Kidney capillary endothelial cell (primary cell): Measurements from ENCODE around the gene RNF212.
"Not testable (repeated sequence)": the region's sequence is repeated elsewhere in the genome, so short reads cannot be mapped to it uniquely, and the experiment has no call there.

Experiments
- DNase-seq: peaks from one replicate; pipeline ENCODE4 v3.0.0-alpha.2; 2018; ENCODE audit warnings: low spot score

RNF212 gene

DNA sequence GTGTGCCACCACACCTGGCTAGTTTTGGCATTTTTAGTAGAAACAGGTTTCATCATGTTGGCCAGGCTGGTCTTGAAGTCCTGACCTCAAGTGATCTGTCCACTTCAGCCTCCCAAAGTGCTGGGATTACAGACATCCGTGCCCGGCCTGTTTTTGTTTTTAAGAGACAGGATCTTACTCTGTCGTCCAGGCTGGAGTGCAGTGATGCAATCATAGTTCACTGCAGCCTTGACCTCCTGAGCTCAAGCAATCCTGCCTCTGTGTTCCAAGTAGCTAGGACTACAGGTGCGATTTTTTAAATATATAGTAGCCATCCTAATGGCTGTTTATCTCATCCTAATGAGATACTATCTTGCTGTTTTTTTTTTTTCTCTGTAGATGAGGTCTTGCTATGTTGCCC lies 47.6 kb downstream of the RNF212 start:
- no peak for DNase-seq

DNA sequence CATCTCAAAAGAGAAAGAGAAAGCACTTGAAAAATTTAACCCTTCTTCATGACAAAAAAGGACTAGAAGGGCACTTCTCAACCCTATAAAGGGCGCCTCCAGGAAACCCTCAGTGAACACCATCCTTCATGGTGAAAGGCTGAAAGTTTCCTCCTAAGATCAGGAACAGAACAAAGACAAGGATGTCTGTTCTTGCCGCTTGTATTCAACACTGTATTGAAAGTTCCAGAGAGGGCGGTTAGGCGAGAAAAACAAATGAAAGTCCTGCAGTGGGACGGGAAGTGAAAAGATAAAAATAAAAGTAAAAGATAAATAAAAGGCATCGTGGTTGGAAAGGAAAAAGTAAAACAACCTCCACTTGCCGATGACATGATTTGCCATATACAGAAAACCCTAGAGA lies 50.9 kb downstream of the RNF212 start:
- DNase-seq: no peak

DNA sequence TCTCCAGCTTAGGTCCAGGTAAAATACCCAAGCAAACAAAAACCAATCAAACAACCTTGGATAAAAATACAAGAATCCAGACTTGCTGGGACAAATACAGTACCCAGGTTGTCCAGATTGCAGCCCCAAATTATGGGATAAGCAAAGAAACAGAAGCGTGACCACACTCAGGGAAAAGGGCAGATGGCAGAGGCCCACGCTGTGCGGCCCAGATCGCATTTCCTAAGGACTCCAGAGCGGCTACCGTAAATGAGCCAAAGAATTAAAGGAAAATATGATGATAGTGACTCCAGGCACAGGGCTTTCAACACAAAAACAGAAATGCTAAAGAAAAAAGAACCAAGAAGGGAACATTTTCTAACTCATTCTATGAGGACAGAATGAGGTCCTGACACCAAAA lies 51.6 kb downstream of the RNF212 start:
- DNase-seq: no peak

DNA sequence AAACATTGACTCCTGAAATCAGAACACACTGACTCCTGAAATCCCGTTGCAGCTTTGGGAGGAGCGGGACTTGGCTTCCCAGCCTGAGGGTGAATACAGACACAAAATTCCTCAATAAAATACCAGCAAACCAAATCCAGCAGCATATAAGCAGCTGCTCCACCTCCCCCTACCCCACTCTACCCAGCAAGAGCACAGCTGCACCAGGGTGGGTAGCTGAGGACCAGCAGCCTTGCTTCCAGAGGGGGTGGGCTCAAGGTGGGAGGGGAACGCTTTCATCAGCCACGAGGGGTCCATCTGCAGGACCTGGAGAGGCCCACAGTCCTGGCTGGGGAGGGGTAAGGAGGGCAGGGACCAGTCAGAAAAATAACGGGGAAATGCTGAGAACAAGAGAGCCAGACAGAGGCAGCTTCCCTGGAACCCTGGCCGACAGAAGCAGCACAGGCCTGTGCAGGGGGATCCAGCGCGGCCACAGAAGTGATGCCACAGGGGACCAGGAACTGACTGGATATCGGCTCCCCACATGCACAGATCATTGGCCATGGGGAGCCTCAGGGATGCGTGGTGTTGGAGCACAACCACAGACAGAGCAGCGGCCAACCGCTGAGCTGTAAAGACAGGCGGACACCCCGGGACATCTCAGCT lies 52.2 kb downstream of the RNF212 start:
- DNase-seq: no peak

DNA sequence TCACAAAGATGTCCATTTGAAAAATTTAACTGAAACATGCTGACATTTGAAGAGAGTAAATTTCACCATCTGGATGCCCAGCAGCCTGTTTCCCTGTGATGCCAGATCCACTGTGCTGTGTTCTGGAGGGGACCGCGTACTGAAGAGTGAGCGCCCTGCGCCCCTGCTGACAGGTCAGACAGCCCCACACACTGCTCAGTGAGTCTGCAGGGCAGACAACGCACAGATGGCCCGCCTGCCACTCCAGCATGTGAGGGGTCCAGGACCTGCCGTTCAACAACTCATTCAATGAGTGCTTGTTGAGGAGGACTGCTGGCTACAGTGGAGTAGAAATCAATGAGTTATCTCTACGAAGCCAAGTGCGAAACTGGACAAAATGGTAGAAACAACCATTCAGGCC lies 52.7 kb downstream of the RNF212 start:
- no peak for DNase-seq

DNA sequence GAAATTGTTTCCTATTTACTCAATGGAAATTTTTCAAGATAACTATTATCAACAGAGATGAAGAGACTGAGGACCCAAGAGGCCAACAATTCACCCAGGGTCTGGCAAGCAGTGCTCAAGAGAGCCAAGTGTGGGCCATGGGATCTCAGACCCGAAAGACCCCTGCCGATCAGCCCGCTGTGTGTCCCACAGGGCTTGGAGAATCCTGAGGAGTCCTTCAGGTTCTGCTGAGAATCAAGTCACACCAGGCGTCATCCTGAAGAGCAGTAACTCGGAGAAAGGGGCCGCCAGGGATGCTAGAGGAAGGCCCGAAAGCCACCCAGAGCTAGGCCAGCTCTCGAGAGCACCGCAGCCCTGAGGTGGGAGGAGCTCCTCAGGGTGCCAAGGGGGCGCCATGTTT lies 53.2 kb downstream of the RNF212 start:
- DNase-seq: no peak

DNA sequence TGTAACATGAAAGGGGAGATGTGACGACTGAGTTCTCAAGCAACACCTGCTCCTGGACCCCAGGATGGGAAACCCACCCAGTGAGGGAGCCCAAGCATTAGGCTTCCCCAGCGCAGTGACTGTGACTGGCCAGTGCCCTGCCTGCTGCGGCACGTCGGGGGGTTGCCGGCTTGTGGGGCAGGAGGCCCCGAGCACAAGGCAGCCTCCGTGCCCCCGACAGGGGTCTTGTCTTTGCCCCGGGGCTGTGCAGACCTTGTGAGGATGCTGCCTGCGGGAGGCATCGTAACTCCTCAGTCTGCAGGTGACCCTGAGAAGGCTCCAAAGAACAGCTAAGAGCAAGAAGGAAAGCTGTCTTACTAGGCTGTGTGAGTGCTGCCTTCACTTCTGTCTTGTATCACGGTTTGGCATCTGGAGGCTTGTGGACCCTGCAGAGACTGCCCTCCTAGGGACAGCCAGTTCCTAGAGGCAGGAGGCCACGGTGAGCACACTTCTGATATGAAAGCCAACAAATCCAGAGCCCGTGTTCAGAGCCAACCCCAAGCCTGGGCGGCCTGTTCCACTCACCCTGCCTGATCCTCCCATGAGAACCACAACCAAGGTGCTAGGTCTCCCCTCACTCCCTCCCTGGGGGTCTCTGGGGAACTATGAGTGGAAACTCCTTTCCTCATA lies 54.2 kb downstream of the RNF212 start:
- no peak for DNase-seq

DNA sequence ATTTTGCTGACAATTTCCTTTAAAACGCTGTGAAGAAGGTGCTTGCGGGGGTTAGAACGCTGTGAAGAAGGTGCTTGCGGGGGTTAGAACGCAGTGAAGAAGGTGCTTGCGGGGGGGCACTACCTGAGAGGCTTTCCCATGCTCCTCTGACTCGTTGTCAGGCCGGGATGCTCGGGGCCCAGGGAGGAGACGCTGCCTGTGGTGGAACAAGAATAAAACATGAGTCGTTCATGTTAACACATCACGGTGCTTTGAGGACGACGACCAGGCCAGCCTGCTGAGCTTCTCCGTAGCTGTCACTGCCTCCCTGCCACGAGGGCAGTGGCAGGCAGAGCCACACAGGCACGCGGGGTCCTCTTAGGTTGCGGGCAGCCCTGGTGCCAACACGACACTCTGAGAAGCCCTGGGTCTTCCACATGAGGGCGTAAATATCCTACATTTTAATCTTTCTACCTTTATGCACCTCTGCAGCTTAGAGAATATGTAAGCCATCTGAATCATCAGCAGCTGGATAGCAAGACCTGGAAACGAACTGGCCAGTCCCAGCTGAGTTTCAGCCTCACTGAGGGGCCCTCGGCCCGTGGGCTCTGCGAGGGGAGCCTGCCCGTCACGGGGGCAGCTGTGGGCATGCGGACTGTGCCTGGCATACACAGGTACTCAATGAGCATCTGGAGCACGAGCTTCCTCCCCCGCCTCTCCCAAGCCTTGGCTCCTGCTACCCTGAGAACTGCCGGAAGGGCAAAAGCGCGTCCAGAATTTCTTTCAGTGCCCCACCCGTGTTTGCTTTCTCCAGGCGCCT lies 55.0 kb downstream of the RNF212 start:
- DNase-seq: no peak

DNA sequence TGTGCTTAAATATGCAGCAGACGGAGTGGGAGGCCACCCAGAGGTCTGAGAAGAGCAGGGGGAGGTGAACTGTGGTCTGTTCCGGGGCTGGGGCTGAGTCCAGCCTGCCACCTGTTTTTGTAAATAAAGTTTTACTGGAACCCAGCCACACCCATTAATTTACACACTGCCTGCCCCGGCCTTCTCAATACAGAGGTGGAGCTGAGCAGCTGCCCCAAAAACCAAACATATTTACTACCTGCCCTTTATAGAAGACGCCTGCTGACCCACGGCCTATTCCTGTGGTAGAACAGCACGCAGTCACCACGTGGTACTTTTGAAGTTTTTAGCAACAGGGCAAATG lies 56.0 kb downstream of the RNF212 start:
- DNase-seq: no peak

DNA sequence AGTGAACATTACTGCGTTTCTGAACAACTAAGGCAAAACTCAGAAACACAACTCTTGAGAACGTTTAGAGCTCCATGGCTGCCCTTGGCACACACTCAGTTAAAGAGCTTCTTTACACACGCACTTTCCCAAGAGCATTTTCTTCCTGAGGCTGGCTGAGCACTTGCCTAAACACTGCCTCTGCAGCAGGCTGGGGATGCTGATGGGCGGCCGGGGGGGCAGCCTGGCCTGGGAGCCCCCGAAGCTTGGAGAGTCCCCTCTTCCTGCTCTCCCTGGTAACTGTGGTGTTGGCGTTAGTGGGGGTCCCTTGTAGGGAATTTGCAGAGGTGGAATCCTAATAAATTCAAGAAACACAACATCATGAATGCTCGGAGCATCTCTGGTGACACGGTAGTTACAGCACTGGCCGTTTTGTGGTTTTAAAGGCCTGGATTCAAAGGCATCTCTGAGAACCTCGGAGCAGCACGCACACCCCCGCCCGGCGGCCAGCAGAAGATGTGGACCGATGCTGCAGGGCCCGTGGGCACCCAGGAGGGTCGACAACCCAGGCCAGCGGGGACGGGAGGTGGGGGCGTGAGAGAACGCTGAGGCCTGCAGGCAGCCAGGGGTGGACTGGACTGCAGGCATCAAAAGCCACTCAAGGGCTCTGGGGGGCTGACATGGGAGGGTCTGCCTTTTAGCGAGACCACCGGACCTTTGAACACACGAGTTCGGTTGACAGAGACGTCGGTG lies 56.5 kb downstream of the RNF212 start:
- no peak for DNase-seq

DNA sequence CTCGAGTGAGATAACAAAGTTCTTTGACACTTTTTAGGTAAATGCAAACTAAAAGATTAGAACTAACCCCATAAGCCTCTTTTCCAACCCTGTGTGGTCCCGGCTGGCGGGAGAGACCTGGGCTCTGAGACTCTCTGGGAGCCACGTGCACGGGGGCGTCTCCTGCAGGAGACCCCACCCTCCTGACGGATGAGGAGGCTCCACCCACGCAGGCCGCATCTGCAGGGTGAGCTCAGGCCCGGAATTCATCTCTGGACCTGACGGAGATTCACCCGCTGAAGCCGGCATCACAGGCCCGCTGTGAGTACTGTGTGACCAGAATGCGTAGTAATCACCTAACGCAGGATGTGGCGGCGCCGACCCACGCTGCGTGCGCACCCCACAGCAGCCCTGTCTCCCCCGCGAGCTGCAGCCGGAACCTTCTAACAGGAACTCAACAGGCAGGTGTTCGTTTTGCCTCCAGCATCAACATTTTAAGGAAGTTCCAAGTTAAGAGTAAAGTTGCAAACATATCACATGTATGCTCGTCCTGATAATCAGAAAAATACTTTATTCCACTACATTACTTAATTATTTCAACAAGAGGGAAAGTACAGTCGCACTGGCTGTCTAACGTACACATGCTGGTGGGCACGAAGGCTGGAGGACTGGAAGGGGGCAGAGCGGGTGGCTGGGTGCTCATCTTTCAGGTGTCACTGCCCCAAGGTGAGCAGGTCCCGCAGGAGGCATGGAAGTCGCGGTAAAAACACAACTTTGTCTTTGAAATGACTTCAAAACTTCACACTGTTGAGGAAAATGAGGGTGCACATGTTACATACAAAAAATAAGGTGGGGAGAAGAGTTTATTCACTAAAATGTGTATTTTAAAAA lies 57.4 kb downstream of the RNF212 start:
- no peak for DNase-seq

DNA sequence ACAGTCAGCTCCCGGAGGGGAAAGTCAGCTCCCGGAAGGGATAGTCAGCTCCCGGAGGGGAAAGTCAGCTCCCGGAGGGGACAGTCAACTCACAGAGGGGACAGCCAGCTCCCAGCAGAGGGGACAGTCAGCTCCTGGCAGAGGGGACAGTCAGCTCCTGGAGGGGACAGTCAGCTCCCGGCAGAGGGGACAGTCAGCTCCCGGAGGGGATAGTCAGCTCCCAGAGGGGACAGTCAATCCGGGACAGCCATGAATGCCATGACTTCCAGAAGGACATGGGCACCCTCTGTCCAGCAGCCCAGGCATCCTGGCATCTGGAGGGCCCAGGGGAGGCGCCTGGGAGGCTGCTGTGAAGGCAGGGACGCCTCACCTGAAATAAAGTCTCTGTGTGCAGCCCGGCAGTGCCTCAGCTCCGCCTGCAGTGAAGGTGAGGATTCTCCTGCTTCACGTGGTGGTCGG lies 58.1 kb downstream of the RNF212 start:
- DNase-seq: not testable (repeated sequence)

DNA sequence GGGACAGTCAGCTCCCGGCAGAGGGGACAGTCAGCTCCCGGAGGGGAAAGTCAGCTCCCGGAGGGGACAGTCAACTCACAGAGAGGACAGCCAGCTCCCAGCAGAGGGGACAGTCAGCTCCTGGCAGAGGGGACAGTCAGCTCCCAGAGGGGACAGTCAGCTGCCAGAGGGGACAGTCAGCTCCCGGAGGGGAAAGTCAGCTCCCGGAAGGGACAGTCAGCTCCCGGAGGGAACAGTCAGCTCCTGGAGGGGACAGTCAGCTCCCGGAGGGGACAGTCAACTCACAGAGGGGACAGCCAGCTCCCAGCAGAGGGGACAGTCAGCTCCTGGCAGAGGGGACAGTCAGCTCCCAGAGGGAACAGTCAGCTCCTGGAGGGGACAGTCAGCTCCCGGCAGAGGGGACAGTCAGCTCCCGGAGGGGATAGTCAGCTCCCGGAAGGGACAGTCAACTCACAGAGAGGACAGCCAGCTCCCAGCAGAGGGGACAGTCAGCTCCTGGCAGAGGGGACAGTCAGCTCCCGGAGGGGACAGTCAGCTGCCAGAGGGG lies 58.6 kb downstream of the RNF212 start:
- not testable (repeated sequence) for DNase-seq

DNA sequence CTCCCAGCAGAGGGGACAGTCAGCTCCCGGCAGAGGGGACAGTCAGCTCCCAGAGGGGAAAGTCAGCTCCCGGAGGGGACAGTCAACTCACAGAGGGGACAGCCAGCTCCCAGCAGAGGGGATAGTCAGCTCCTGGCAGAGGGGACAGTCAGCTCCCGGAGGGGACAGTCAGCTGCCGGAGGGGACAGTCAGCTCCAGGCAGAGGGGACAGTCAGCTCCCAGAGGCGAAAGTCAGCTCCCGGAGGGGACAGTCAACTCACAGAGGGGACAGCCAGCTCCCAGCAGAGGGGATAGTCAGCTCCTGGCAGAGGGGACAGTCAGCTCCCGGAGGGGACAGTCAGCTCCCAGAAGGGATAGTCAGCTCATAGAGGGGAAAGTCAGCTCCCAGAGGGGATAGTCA lies 59.5 kb downstream of the RNF212 start:
- not testable (repeated sequence) for DNase-seq

DNA sequence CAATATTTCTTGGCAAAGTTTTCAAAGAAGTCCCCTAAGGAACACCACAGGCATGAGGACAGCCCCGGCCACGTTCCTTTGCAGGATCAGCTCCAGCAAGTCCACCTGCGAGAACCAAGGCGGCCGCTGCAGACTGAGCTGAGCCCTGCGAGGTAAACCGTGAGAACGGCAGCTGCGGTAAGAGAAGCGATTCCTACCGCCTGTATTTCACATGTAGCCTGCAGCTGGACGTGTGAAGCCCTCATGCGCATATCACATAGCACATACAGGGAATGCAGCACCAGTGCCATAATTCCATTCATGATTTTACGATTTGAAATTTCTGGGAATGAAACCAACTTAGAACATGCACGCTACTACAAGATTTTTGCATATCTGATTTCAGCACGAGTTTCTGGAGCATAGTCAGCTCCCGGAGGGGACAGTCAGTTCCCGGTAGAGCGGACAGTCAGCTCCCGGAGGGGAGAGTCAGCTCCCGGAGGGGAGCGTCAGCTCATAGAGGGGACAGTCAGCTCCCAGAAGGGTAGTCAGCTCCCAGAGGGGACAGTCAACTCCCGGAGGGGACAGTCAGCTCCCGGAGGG lies 60.2 kb downstream of the RNF212 start:
- no peak for DNase-seq

DNA sequence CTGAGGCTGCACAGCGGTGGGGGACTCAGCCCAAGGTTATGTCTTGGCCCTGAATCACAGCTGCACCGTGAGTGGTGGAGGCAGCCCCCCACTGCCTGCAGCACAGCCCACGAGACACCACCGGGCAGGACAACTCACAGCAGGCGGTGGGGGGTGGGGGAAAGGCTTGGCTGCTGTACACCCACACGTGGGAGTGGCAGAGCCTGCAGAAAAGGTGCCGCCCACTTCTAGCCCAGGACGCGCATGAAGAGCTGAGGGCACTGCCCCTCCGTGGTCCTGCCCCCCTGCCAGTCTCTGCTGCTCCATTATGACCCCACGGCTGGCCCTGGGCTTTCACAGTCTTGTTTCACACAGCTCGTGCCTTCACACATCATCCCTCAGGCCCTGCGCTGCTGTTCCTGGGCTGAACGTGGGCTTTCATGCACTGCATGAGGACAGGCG lies 61.1 kb downstream of the RNF212 start:
- DNase-seq: no peak

DNA sequence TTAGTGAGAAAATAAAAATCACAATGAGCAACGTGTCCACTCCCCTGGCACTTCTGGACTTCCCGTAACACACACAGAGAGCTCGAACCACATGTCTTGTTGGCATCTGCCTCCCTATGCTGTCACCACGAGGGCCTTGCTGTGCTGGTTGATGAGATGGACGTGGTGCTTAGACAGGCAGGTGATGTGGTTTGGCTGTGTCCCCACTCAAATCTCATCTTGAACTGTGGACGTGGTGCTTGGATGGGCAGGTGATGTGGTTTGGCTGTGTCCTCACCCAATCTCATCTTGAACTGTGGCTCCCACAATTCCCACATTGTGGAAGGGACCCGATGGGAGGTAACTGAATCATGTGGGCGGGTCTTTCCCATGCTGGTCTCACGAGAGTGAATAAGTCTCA lies 61.9 kb downstream of the RNF212 start:
- DNase-seq: no peak

DNA sequence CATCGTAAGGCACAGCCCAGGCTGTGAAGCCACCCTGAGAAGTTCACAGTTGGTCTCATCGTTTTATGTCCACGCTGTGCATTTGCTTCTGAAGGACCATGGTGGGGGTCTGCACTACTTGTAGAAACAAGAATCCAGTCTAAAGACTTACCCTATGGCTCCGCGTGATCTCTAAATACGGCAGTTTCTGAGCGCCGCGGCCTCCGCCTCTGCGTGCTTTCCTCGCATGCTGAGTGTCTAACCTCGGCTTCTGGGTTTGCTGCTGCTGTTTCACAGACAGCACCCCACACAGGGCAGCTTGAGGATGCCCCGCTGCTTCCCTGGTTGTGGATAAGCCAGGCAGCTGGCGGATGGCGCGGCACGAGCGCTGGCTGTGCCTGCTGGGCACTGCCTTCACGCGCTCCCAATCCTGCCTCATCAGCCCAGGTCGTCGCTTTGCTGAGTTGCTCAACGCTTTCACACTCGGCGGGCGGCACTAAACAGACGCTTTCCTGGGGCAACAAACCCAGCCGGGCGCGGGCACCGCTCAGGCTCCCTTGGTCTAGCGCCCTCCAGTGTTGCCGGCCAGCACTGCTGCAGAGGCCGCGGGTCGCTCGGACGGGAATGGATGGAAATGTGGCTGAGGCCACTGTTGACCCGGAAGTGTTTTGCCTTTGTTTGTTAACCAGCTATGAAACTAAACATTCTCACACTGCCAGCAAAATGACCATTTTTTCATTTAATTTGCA lies 62.7 kb downstream of the RNF212 start:
- no peak for DNase-seq

DNA sequence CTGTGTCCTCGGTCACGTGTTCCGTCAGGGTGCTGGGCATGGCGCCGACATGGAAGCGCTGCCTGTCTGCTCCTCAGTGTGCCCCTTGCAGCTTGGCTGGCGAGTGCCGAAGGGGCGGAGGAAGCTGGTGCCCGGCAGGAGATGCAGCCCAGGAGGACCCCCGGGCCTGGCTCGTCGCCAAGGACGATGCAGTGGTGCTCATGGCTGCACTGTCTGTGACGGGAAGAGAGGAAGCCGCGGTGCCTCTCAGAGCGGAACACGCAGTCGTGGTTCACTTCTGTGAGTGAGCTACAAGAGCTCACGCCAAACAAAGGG lies 63.8 kb downstream of the RNF212 start:
- DNase-seq: no peak
